Loucy (cell line): ENCODE data around the gene ZFHX3.

ENCODE experiments used
- EZH2phosphoT487 ChIP-seq: fragments of 200-600 bp; IDR thresholded peaks from 2 replicates; pipeline ENCODE4 v1.6.1; 2018; ENCODE audit warnings: antibody characterized with exemption, mild to moderate bottlenecking, moderate library complexity, borderline replicate concordance
- TF ChIP-seq, protein P1 (sequence below): fragments of 200-600 bp; sonication (generic); conservative IDR thresholded peaks from 2 replicates; pipeline ENCODE4 v1.5.1; 2014; ENCODE audit warnings: mild to moderate bottlenecking, antibody characterized with exemption, low read length

DNA sequence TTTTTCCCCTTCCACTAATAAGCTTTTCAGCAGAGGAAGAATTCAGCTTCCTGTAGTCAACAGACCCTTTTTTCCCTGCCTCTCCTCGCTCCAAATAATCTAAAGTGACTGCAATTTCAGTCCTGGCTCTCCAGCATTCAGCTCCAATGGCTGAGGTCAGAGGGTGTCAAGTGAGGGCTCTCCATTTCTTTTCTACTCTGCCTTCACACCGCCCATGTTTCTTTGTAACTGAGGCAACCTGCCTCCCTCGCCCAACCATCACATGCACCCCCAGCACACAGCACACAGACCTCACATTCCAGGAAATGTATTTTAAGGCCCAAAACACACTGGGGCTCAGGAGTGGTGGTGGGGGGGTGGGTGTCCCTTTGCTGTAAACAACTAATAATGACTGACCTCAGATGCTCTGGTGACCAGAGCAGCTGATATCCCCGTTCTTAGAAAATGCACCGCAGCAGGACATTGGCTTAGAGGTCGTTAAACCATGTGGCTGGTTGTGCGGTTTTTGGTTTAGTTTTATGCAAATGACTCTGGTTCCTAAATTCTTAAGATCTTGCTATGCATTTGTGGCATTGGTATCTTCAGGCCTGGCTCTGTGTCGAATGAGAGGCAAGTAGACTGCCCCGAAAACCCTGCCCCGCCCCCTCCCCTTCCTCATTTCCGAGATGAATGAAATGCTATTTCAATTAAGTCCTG lies 203.6 kb downstream of the ZFHX3 start:
- TF ChIP-seq, protein P1, sequence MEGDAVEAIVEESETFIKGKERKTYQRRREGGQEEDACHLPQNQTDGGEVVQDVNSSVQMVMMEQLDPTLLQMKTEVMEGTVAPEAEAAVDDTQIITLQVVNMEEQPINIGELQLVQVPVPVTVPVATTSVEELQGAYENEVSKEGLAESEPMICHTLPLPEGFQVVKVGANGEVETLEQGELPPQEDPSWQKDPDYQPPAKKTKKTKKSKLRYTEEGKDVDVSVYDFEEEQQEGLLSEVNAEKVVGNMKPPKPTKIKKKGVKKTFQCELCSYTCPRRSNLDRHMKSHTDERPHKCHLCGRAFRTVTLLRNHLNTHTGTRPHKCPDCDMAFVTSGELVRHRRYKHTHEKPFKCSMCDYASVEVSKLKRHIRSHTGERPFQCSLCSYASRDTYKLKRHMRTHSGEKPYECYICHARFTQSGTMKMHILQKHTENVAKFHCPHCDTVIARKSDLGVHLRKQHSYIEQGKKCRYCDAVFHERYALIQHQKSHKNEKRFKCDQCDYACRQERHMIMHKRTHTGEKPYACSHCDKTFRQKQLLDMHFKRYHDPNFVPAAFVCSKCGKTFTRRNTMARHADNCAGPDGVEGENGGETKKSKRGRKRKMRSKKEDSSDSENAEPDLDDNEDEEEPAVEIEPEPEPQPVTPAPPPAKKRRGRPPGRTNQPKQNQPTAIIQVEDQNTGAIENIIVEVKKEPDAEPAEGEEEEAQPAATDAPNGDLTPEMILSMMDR, result no peak
- TF ChIP-seq EZH2phosphoT487, result no peak
